ENCODE data around the gene CBS. TPM values are rescaled to one million over a fixed set of nuclear protein-coding genes. Genes with fewer than 3 reads are reported as not detected.
A peak's percentile ranks its signal among the peaks of the same experiment; 100 is the strongest.
"Not testable (repeated sequence)": the region's sequence is repeated elsewhere in the genome, so short reads cannot be mapped to it uniquely, and the experiment has no call there.

CBS gene
- total RNA-seq, 2 experiments from 2014 or later, result 49.5 to 55.2 TPM

DNA sequence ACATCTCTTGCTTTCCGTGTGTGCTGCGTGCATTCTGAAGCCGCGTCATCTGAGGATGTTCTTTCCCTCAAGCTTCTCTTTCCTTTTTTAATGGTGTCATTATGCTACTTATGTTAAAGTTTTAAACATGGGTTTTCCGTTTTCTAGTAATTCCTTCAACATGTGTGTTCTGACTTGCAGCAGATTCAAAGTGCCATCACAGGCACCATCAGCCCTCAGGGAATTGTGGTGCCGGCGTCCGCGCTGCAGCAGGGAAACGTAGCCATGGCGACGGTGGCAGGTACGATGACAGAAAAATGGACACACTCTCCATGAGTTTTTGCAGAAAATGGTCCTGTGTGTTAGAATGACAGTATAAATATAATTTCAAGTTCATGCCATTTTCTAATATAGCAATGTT lies 58.9 kb downstream of the CBS start:
- no peaks in the 10 kb centered on the region for H3K9me3 Mint-ChIP-seq (ENCODE audit: insufficient read depth)
- ChIA-PET CTCF (no interaction called here), POLR2A (no interaction called here)
- H3K4me3 Mint-ChIP-seq, result no peak overlapping the region
- ATAC-seq (no peak), DNase-seq (no peak)
- H3K4me1 Mint-ChIP-seq (ENCODE audit: low read depth), result peaks cover 3% of the 10 kb centered on the region
- no peak overlapping the region for H3K27ac Mint-ChIP-seq
- no peaks in the 10 kb centered on the region for H3K27me3 Mint-ChIP-seq (ENCODE audit: low read depth)
- H3K36me3 Mint-ChIP-seq (ENCODE audit: low read depth), result peaks cover 32% of the 10 kb centered on the region

DNA sequence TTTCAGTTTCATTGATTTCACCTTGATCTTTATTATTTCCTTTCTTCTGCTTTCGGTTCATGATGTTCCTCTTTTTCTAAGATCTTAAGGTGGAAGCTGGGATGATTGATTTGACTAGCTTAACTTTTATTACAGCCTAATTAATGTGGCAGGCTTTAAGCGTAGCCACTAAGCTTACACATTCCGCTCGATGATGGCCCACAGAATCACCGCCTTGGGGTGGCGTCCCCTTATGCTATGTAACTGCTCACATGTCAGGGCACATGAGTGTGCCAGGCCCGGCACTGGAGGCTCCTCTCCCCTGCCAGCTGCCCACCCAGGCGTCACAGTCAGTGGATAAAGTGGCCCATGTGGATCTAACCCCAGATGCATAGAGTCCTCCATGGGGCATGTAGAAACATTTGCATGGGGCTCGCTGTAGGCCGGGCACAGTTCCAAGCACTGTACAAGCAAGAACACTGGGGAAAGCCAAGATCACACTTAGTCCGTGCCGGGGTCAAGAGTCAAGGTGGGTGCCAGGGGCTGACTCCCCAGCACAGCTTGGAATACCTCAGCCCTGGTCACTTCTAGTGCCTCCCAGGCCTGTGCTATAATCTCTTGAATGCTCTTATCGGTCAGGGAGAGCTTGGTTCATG lies 59.6 kb downstream of the CBS start:
- DNase-seq (no peak), ATAC-seq (no peak)
- no peak overlapping the region for H3K27ac Mint-ChIP-seq
- H3K9me3 Mint-ChIP-seq (ENCODE audit: insufficient read depth), result no peaks in the 10 kb centered on the region
- CTCF ChIA-PET, result no interaction called here
- POLR2A ChIA-PET, result no interaction called here
- no peak overlapping the region for H3K4me3 Mint-ChIP-seq
- no peaks in the 10 kb centered on the region for H3K27me3 Mint-ChIP-seq (ENCODE audit: low read depth)
- H3K36me3 Mint-ChIP-seq (ENCODE audit: low read depth), result peaks cover 31% of the 10 kb centered on the region
- peaks cover 3% of the 10 kb centered on the region for H3K4me1 Mint-ChIP-seq (ENCODE audit: low read depth)

DNA sequence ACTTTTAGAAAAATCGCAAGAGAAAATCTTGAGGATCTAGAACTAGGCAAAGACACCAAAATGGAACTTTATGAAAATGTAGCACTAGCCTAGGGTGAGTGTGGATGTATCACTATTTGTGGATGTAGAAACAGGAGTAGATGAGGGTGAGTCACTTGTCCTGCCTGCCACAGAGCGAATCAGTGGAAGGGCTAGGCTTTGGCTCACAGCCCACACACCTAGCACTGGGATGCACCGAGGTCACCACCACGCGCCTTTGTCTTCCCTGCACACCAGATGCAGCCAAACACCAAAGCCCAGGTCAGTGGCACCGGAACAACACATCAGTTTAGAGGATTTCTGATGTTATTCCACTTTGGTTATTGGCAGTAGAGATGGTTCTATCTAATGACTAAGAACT lies 63.0 kb downstream of the CBS start:
- ATAC-seq, result no peak
- no peaks in the 10 kb centered on the region for H3K9me3 Mint-ChIP-seq (ENCODE audit: insufficient read depth)
- H3K36me3 Mint-ChIP-seq (ENCODE audit: low read depth), result peaks cover 42% of the 10 kb centered on the region
- POLR2A ChIA-PET, result interaction anchor here (0.6 to 0.7 kb wide), 2 partner anchors 16 to 50 kb away, joined by 3 read pairs; no protein-coding TSS in a partner anchor
- peak overlapping the region; percentile 26 for H3K27ac Mint-ChIP-seq
- CTCF ChIA-PET, result interaction anchor here (1.2 kb wide), 1 partner anchor 25 kb away, joined by 3 read pairs; no protein-coding TSS in a partner anchor
- H3K4me3 Mint-ChIP-seq, result no peak overlapping the region
- peaks cover 3% of the 10 kb centered on the region for H3K4me1 Mint-ChIP-seq (ENCODE audit: low read depth)
- H3K27me3 Mint-ChIP-seq (ENCODE audit: low read depth), result no peaks in the 10 kb centered on the region
- no peak for DNase-seq

DNA sequence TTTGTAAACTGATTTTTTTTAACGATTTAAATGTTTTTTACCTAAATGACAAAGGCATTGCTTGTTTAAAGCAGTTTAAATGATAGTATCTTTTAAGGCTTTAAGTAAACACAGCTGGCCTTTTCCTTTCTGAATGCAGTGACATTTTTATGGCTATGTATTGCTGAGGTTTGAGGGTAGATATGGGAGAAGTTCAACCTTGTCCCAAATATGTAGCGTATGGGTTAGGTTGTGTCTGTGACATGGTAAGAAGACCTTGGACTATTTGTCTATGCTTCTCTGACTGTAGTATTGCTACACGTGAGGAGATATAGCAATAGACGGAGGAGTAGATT lies 68.8 kb downstream of the CBS start:
- H3K4me1 Mint-ChIP-seq (ENCODE audit: low read depth), result peaks cover 2% of the 10 kb centered on the region
- H3K4me3 Mint-ChIP-seq, result no peak overlapping the region
- no peaks in the 10 kb centered on the region for H3K27me3 Mint-ChIP-seq (ENCODE audit: low read depth)
- ATAC-seq (no peak), DNase-seq (no peak)
- H3K9me3 Mint-ChIP-seq (ENCODE audit: insufficient read depth), result no peaks in the 10 kb centered on the region
- H3K36me3 Mint-ChIP-seq (ENCODE audit: low read depth), result peaks cover 36% of the 10 kb centered on the region
- ChIA-PET POLR2A (no interaction called here), CTCF (no interaction called here)
- H3K27ac Mint-ChIP-seq, result no peak overlapping the region

DNA sequence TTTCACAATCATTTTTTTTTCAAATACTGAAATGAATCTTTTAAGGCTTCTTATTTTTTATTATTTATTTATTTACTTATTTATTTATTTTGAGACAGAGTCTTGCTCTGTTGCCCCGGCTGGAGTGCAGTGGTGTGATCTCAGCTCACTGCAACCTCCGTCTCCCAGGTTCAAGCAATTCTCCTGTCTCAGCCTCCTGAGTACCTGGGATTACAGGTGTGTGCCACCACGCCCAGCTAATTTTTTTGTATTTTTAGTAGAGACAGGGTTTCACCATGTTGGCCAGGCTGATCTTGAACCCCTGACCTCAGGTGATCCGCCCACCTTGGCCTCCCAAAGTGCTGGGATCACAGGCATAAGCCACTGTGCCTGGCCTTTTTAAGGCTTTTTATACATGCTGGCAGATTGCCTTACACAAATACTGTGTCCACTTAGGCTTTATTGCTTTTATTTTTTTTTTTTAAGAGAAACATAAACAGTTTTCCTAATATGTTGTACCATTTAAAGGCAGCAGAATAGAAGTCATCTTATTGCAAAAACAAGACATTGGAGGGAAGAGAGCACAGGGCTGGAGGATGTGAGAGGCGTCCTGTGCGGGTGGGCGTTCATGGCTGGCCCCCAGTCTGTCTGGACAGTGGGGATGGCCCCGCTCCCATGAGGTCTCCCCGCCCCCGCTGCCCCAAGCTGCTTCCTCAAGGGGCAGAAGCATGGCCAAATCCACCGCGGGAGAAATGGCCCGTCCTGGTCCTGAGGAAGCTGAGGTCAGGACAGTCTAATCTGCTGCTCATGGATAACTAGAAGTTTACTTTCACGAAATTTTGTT lies 69.4 kb downstream of the CBS start:
- H3K4me1 Mint-ChIP-seq (ENCODE audit: low read depth); ATAC-seq; CTCF ChIA-PET: not testable (repeated sequence)

DNA sequence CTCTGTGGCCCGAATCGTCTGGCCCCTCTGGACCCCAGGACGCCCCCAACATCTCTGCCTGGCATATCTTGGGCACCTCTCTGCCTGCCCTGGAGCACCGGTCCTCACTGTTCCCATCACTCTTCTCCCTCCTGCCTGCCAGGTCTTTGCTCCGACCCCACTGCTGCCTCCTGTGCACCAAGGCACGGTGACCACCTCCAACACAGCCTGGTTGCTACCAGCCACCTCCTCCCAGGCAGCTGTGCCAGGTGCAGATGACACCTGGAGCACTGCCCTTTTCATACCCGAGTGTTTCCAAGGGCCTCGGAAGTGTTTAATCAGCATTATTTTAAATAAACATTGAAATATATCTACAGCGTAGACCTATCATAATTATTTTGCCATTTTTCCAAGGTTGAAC lies 70.0 kb downstream of the CBS start:
- no peak for ATAC-seq
- no peak for DNase-seq
- H3K36me3 Mint-ChIP-seq (ENCODE audit: low read depth), result peaks cover 34% of the 10 kb centered on the region
- H3K27ac Mint-ChIP-seq, result no peak overlapping the region
- no peaks in the 10 kb centered on the region for H3K27me3 Mint-ChIP-seq (ENCODE audit: low read depth)
- ChIA-PET POLR2A (no interaction called here), CTCF (no interaction called here)
- peaks cover 3% of the 10 kb centered on the region for H3K9me3 Mint-ChIP-seq (ENCODE audit: insufficient read depth)
- peaks cover 2% of the 10 kb centered on the region for H3K4me1 Mint-ChIP-seq (ENCODE audit: low read depth)
- H3K4me3 Mint-ChIP-seq, result no peak overlapping the region

More for the DNA sequence above, 69.4 kb downstream of the CBS start:
- H3K27ac Mint-ChIP-seq; POLR2A ChIA-PET; H3K9me3 Mint-ChIP-seq (ENCODE audit: insufficient read depth); H3K27me3 Mint-ChIP-seq (ENCODE audit: low read depth); DNase-seq; H3K4me3 Mint-ChIP-seq: not testable (repeated sequence)
- peaks cover 32% of the 10 kb centered on the region for H3K36me3 Mint-ChIP-seq (ENCODE audit: low read depth)

DNA sequence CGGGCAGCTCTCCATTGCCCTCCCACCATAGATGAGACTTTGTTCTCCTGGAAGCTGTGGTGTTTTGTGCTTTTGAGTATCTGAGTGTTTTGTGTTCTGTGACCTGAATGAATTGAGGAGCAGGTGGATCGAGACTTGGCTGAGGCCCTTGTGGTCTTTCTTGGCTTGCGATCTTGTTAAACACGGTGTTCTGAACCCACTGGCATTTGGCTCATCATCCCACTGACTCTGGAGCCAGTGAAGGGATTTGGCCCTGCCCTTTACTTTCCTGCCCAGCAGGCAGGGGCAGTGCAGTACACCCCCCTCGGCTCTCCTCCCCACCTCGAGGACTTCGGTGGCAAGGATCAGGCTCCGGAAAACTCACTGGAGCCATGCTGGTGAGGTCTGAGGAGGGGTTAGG lies 70.7 kb downstream of the CBS start:
- no peak overlapping the region for H3K27ac Mint-ChIP-seq
- H3K4me1 Mint-ChIP-seq (ENCODE audit: low read depth), result peaks cover 4% of the 10 kb centered on the region
- peaks cover 8% of the 10 kb centered on the region for H3K9me3 Mint-ChIP-seq (ENCODE audit: insufficient read depth)
- ChIA-PET CTCF (no interaction called here), POLR2A (no interaction called here)
- H3K27me3 Mint-ChIP-seq (ENCODE audit: low read depth), result no peaks in the 10 kb centered on the region
- no peak for ATAC-seq
- no peak overlapping the region for H3K4me3 Mint-ChIP-seq
- DNase-seq, result no peak
- peaks cover 38% of the 10 kb centered on the region for H3K36me3 Mint-ChIP-seq (ENCODE audit: low read depth)

Other genes with a start within 250 kb of the CBS start
- 10 to 100 TPM; 35.6 to 40.9 TPM for gene WDR4, start 196.3 kb downstream of the CBS start, total RNA-seq
- 10 to 100 TPM; 27.7 to 28.1 TPM for gene NDUFV3, start 182.5 kb downstream of the CBS start, total RNA-seq
- gene ERVH48-1, start 150.2 kb downstream of the CBS start, total RNA-seq, result under 1 TPM in 1 of 2 experiments, not detected in 1; 0.13 TPM
- 10 to 100 TPM; 23.9 to 25.3 TPM for gene PKNOX1, start 101.3 kb downstream of the CBS start, total RNA-seq
- gene U2AF1, start 31.7 kb upstream of the CBS start, total RNA-seq, result 10 to 100 TPM; 27.4 to 32.0 TPM
- not detected for gene CRYAA, start 93.2 kb upstream of the CBS start, total RNA-seq